HG02763 (cell line): Measurements from ENCODE around the gene ZMYM1.
"Not testable (repeated sequence)": the region's sequence is repeated elsewhere in the genome, so short reads cannot be mapped to it uniquely, and the experiment has no call there.

Experiments
- ATAC-seq: cut with Tn5 transposase; IDR thresholded peaks from one replicate; pipeline ENCODE4 v1.9.1; 2021; ENCODE audit warnings: mild to moderate bottlenecking, moderate library complexity; ENCODE audit not compliant: unreplicated experiment

The ZMYM1 gene

GRCh38 chr1:35073265-35073811 lies 5.8 kb upstream of the ZMYM1 start:
- no peak for ATAC-seq

- not testable (repeated sequence) for ATAC-seq
Observed at GRCh38 chr1:35076426-35076825, 2.8 kb upstream of the ZMYM1 start.

DNA sequence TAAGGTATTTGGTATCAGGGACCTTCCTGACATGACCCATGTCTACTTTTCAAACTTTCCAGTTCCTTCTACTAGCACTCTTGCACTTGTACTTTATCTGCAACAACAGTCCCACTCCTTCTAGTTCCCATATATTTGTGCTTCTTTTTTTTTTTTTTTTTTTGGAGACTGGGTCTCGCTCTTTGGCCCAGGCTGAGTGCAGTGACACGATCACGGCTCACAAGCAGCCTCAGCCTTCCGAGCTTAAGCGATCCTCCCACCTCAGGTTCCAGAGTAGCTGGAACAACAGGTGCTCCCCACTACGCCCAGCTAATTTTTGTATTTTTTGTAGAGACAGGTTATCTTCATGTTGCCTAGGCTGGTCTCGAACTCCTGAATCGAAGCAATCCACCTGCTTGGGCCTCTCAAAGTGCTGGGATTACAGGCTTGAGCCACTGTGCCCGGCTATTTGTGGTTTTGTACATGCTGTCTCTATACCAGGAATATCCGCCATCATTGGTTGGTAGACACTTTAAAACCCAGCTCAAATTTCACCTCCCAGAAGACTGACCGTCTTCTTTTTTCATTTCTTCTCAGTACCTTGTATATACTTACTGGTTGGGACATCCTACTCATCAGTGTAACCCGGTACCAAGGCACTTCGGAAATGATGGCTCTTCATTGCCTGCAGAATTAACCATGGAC lies 1.1 kb downstream of the ZMYM1 start:
- no peak for ATAC-seq

DNA sequence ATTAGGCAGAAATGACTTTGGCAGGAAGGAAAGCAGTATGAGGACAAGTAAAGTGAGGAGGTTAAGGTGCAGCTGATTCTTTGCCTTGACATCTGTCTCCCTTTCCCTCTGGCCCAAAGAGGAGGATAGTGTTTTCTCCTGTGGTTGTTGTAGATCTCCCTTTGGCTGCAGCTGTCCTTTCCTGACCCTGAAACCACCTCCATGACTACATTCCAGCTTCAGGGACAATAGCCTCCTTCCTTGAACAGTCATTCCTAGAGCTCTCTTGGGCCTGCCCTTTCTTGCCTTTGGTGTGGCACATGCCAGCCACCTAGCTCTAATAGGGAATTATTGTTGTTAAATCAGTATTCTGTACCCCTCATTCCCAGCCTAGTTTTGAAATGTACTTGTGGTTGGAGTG lies 6.2 kb downstream of the ZMYM1 start:
- no peak for ATAC-seq

- ATAC-seq = no peak
Observed at GRCh38 chr1:35097224-35097623, 18.0 kb downstream of the ZMYM1 start.

DNA sequence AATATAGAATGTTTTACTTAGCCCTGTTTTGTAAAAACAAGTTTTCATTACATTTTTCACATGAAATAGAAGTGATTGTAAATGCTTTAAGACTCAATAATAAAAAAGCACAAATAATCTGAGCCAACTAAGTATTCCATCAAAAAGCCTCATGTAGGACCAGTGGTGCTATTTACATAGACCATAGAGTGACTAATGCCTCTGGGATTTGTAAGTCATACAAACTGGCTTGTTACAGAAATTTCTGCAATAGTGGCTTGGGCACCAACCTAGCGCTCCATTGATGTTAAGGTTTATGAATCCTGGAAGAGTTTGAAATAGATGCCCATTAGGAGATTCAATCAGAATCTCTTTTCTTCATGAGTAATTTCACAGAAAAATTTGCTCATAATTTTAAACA lies 31.9 kb downstream of the ZMYM1 start:
- no peak for ATAC-seq

DNA sequence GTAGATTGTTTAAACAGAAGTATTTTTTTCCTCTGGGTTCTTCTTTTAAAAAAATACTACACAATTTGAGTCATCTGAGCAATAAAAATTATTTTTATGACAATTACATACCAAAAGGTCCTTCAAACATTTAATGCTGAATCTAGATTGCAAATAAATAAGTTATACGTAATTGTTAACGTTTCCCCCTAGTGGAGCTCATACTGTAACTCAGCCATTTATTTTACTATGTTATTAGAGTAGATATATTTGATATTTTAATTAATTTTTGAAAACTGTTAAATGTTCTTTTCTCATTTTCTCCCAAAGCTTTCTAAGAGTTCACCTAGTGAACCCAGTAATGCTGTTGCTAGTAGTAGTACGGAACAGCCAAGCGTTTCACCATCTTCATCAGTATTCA lies 33.5 kb downstream of the ZMYM1 start:
- no peak for ATAC-seq

- ATAC-seq = no peak
Observed at GRCh38 chr1:35115459-35116383, 36.5 kb downstream of the ZMYM1 start.

- ATAC-seq = no peak
Observed at GRCh38 chr1:35120458-35121133, 41.4 kb downstream of the ZMYM1 start.

DNA sequence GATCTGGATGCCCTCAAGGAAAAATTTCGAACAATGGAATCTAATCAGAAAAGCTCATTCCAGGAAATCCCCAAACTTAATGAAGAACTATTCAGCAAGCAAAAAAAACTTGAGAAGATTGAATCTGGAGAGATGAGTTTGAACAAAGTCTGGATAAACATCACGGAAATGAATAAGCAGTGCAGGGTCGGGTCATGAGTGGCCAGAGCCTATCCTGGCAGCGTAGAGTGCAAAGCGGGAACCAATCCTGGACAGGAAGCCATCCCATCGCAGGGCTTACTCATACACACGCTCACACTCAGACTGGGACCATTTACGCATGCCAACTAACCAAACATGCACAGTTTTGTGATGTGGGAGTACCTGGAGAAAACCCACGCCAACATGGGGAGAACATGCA lies 43.1 kb downstream of the ZMYM1 start:
- ATAC-seq = no peak

DNA sequence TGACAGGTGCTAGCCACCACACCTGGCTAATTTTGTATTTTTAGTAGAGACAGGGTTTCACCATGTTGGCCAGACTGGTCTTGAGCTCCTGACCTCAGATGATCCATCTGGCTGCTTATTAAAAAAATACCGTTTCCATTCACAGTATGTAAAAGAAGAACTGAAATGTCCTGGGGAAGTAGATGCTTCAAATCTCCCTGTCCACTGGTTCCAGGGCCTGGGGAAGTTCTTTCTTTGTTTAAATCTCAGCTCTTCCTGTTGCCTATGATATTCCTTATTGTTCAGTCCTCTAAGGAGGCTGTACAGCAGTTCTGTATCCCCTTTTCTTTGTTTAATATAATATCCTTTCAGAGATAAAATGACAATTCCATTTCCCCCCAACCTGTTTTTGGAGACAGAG lies 47.4 kb downstream of the ZMYM1 start:
- no peak for ATAC-seq

- no peak for ATAC-seq
Observed at GRCh38 chr1:35129080-35129479, 49.9 kb downstream of the ZMYM1 start.

- no peak for ATAC-seq
Observed at GRCh38 chr1:35136780-35137179, 57.6 kb downstream of the ZMYM1 start.

DNA sequence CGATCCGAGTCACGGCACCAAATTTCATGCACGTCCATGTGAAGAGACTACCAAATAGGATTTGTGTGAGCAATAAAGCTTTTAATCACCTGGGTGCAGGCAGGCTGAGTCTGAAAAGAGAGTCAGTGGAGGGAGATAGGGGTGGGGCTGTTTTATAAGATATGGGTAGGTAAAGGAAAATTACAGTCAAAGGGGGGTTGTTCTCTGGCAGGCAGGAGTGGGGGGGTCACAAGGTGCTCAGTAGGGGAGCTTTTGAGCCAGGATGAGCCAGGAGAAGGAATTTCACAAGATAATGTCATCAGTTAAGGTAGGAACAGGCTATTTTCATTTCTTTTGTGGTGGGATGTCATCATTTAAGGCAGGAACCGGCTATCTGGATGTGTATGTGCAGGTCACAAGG lies 58.4 kb downstream of the ZMYM1 start:
- ATAC-seq = not testable (repeated sequence)

DNA sequence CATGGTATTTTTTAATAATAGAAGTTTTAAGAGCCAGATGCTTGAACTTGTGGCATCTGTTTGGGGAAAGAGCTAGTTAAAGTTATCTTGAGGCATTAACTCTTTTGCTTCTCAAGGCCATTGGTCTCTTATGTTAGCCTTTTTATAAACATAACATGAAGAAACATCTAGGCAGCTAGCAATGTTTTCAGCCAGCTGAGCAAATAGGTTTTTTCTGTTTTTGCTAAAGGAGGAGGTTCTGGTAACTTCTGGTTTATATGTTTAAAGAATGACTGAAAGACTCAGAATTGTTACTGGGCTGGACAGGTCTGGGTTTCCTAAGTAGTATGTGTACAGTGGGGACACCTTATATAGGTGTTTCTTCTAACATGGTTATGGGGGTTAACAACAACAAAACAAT lies 63.1 kb downstream of the ZMYM1 start:
- not testable (repeated sequence) for ATAC-seq

DNA sequence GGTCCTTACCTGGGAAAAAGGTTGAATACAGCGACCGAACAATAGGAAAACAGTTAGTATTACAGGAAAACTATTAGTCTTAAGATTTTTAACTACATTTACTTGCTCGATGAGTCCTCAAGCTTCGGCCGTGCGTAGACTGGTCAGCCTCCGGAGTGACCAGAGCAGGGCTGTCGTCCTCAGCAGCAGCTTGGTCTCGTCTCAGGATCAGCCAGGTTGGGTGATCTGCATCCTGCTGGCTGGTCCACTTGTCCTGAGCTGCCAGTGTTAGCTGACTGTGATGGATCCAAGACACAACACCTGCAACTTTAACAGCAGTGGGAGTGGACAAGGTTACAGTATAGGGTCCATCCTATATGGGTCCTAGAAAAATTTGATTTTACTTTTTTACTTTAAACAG lies 63.5 kb downstream of the ZMYM1 start:
- ATAC-seq = not testable (repeated sequence)

- no peak for ATAC-seq
Observed at GRCh38 chr1:35143737-35144508, 64.7 kb downstream of the ZMYM1 start.

DNA sequence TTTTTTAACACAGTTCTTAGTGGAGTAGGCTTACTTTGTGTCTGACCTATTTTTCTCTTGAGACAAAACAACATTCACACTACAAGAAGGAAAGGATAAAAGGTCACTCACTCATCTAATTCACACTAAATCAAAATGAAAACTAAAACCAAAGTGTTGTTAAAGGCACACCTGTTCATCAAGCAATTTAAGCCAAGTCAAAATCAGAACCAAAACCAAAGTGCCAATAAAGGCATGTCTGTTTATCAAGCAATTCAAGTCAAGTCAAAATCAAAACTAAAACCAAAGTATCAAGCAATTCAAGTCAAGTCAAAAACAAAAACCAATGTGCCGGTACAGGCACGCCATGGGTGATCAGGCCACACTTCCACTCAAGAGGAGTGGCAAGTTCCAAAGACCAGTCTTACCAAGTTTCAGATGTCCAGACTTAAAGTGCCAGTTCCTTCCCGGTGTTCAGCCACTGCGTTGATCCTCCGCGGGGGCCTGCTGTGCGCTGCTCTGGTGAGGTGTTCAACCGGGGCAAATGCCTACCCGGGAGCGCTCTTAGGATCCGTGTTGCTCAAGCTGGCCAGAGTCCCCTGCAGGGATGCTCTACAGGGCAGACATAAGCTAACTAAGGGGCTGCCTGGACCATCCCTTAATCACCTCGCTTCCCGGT lies 66.8 kb downstream of the ZMYM1 start:
- ATAC-seq = not testable (repeated sequence)

DNA sequence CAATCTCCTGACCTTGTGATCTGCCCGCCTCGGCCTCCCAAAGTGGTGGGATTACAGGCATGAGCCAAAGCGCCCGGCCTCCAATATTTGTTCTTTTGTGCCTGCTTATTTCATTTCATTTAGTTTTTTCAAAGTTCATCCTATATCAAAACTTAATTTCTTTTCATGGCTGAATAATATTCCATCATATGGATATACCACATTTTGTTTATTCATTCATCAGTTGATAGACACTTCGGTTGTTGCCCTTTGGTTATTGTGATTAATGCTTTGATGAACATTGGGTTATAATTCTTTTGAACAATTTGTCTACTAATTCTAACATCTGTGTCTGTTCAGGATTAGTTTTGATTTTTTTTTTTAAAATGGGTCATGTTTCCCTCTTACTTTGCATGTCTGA lies 72.0 kb downstream of the ZMYM1 start:
- ATAC-seq = no peak

DNA sequence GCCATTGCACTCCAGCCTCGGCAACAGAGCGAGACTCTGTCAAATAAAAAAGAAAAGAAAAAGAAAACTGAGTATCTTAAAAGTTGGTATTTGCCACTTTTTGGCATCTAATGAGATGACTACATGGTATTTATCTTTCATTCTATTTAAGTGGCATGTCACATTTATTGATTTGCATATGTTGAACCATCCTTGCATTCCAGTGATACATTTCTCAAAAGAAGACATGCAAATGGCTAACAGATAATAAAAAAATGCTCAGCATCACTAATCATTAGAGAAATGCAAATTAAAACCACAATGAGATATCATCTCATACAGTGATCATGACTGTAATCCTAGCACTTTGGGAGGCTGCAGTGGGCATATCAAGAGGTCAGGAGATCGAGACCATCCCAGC lies 85.7 kb downstream of the ZMYM1 start:
- ATAC-seq = no peak
